GM18907 (cell line): ENCODE results near the gene GYS1.
"Not testable (repeated sequence)": the region's sequence is repeated elsewhere in the genome, so short reads cannot be mapped to it uniquely, and the experiment has no call there.

Experiments
- ATAC-seq: cut with Tn5 transposase; IDR thresholded peaks from one replicate; pipeline ENCODE4 v1.9.1; 2021; ENCODE audit warnings: mild to moderate bottlenecking, moderate library complexity; ENCODE audit not compliant: unreplicated experiment

Gene GYS1

GRCh38 chr19:48993175-48994034 lies at the start of gene GYS1, which contains the start of gene RUVBL2:
Gene GYS1 (minus strand): TSS chr19:48993309. CDS start chr19:48993112, 197 bp downstream.
Gene RUVBL2 (plus strand): TSS chr19:48993887. CDS start chr19:48993912, 25 bp downstream.
- peak; percentile 84 for ATAC-seq

- ATAC-seq, result not testable (repeated sequence)
These were observed 49.6 kb upstream of the GYS1 start for GRCh38 chr19:49042666-49043065.

- no peak for ATAC-seq
These were observed 49.1 kb upstream of the GYS1 start for GRCh38 chr19:49042177-49042576.

- ATAC-seq, result not testable (repeated sequence)
These were observed 46.6 kb upstream of the GYS1 start for GRCh38 chr19:49039736-49040135.

GRCh38 chr19:49038557-49039276 lies 45.6 kb upstream of the GYS1 start:
- not testable (repeated sequence) for ATAC-seq

- not testable (repeated sequence) for ATAC-seq
These were observed 45.0 kb upstream of the GYS1 start for GRCh38 chr19:49038111-49038510.

GRCh38 chr19:49036815-49037214 lies 43.7 kb upstream of the GYS1 start, which contains the start of gene CGB1:
Gene CGB1 (minus strand): TSS chr19:49036895. CDS start chr19:49036711, 184 bp downstream.
- ATAC-seq, result not testable (repeated sequence)

GRCh38 chr19:49031642-49032301 lies 38.7 kb upstream of the GYS1 start, which contains the start of gene CGB2:
Gene CGB2 (plus strand): TSS chr19:49031890. CDS start chr19:49032096, 206 bp downstream.
- ATAC-seq, result not testable (repeated sequence)

- not testable (repeated sequence) for ATAC-seq
These were observed 37.2 kb upstream of the GYS1 start for GRCh38 chr19:49030323-49030722.

- not testable (repeated sequence) for ATAC-seq
These were observed 36.6 kb upstream of the GYS1 start for GRCh38 chr19:49029749-49030148.

- ATAC-seq, result not testable (repeated sequence)
These were observed 35.6 kb upstream of the GYS1 start for GRCh38 chr19:49028686-49029085.

GRCh38 chr19:49025599-49025998 lies 32.5 kb upstream of the GYS1 start:
- not testable (repeated sequence) for ATAC-seq

- not testable (repeated sequence) for ATAC-seq
These were observed 32.0 kb upstream of the GYS1 start for GRCh38 chr19:49025088-49025487.

- not testable (repeated sequence) for ATAC-seq
These were observed 31.1 kb upstream of the GYS1 start, which contains the start of gene CGB3 for GRCh38 chr19:49024233-49024632. Gene CGB3 (minus strand): TSS chr19:49024333. CDS start chr19:49023971, 362 bp downstream.

GRCh38 chr19:49022116-49022515 lies 29.0 kb upstream of the GYS1 start:
- ATAC-seq, result no peak

- ATAC-seq, result no peak
These were observed 28.1 kb upstream of the GYS1 start for GRCh38 chr19:49020931-49021895.

- ATAC-seq, result no peak
These were observed 27.2 kb upstream of the GYS1 start for GRCh38 chr19:49020342-49020741.

GRCh38 chr19:49019242-49019932 lies 26.3 kb upstream of the GYS1 start:
- no peak for ATAC-seq
